ENCODE results near the gene COPG2.

DNA sequence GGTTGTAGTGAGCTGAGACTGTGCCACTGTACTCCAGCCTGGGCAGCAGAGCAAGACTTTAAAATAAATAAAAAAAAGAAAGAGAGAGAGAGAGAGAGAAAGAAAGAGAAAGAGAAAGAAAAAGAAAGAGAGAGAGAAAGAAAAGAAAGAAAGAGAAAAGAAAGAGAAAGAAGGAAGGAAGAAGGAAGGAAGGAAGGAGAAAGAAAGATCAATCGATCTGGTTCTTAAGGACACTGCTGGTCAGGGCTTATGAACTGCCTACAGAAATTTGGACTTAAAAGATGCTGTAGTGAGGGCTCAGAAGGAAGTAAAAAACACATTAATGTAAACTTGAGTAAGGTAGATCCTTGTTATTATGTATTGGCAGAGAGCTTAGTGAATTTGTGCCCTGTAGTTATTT is 62.4 kb downstream of the COPG2 start:
- TF ChIP-seq, protein P1, sequence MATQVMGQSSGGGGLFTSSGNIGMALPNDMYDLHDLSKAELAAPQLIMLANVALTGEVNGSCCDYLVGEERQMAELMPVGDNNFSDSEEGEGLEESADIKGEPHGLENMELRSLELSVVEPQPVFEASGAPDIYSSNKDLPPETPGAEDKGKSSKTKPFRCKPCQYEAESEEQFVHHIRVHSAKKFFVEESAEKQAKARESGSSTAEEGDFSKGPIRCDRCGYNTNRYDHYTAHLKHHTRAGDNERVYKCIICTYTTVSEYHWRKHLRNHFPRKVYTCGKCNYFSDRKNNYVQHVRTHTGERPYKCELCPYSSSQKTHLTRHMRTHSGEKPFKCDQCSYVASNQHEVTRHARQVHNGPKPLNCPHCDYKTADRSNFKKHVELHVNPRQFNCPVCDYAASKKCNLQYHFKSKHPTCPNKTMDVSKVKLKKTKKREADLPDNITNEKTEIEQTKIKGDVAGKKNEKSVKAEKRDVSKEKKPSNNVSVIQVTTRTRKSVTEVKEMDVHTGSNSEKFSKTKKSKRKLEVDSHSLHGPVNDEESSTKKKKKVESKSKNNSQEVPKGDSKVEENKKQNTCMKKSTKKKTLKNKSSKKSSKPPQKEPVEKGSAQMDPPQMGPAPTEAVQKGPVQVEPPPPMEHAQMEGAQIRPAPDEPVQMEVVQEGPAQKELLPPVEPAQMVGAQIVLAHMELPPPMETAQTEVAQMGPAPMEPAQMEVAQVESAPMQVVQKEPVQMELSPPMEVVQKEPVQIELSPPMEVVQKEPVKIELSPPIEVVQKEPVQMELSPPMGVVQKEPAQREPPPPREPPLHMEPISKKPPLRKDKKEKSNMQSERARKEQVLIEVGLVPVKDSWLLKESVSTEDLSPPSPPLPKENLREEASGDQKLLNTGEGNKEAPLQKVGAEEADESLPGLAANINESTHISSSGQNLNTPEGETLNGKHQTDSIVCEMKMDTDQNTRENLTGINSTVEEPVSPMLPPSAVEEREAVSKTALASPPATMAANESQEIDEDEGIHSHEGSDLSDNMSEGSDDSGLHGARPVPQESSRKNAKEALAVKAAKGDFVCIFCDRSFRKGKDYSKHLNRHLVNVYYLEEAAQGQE (IDR thresholded peaks at IDR 0.05; ENCODE audit: insufficient read depth in 1 of 2, low read depth in 2 of 2, low read length in 1 of 2): no peak
- TF ChIP-seq CTCF (IDR thresholded peaks at IDR 0.05) (no peak), POLR2AphosphoS5 (IDR thresholded peaks at IDR 0.05; ENCODE audit: low read depth, low read length) (no peak)

All from Panc1 (cell line).